Measurements from ENCODE around the gene LHX6.

LHX6 gene

GRCh38 chr9:122190597-122191381, 38.0 kb downstream of the LHX6 start:
- Histone ChIP-seq H3K4me2 (ENCODE audit: low read depth, low read length) (no peak overlapping the region), H2AFZ (ENCODE audit: low read length) (no peak overlapping the region), H3F3A (ENCODE audit: insufficient read depth, low read length) (no peaks in the 10 kb centered on the region), H3K36me3 (replicated peaks; ENCODE audit: insufficient read depth, low read length) (no peaks in the 10 kb centered on the region), H3K9ac (ENCODE audit: low read length) (no peak overlapping the region), H3K4me3 (ENCODE audit: low read length) (no peak overlapping the region), H3K27me3 (replicated peaks; ENCODE audit: insufficient read depth, low read length) (no peaks in the 10 kb centered on the region), H3K9me3 (replicated peaks; ENCODE audit: insufficient read depth, low read length) (no peaks in the 10 kb centered on the region), H3K27ac (ENCODE audit: low read length) (no peak overlapping the region), H3K9me2 (replicated peaks; ENCODE audit: insufficient read depth, low read length) (no peaks in the 10 kb centered on the region), H3K4me1 (ENCODE audit: low read length) (no peaks in the 10 kb centered on the region), H3K79me2 (ENCODE audit: low read length) (no peaks in the 10 kb centered on the region), H4K20me1 (ENCODE audit: insufficient read depth, low read length) (no peaks in the 10 kb centered on the region)
- TF ChIP-seq EZH2phosphoT487 (IDR thresholded peaks at IDR 0.05; ENCODE audit: low read length): no peak
- TF ChIP-seq, protein P1, sequence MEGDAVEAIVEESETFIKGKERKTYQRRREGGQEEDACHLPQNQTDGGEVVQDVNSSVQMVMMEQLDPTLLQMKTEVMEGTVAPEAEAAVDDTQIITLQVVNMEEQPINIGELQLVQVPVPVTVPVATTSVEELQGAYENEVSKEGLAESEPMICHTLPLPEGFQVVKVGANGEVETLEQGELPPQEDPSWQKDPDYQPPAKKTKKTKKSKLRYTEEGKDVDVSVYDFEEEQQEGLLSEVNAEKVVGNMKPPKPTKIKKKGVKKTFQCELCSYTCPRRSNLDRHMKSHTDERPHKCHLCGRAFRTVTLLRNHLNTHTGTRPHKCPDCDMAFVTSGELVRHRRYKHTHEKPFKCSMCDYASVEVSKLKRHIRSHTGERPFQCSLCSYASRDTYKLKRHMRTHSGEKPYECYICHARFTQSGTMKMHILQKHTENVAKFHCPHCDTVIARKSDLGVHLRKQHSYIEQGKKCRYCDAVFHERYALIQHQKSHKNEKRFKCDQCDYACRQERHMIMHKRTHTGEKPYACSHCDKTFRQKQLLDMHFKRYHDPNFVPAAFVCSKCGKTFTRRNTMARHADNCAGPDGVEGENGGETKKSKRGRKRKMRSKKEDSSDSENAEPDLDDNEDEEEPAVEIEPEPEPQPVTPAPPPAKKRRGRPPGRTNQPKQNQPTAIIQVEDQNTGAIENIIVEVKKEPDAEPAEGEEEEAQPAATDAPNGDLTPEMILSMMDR (IDR thresholded peaks at IDR 0.05; ENCODE audit: low read length): no peak
- TF ChIP-seq EZH2 (optimal IDR thresholded peaks at IDR 0.05; ENCODE audit: low read depth, low read length): no peak
- DNase-seq: no peak

DNA sequence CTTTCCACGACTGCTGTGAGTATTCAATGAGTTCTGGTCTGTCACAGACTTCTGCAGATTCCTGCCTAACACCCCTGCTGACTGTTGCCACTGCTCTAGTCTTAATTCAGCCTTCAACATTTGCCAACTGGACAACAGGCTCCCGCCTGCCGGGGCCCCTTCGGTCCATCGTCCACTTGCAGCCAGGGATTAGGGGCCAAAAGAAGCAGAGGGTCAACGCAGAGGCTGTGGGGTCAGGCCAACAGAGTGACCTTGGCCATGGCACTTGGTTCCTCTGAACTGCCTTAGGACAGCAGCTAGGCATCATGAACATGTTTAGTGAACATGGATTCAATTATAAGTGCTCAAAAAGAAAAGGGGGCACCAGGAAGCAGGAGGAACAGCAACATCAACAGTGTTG, 40.4 kb downstream of the LHX6 start:
- no peak for DNase-seq
- TF ChIP-seq EZH2 (optimal IDR thresholded peaks at IDR 0.05; ENCODE audit: low read depth, low read length) (no peak), EZH2phosphoT487 (IDR thresholded peaks at IDR 0.05; ENCODE audit: low read length) (no peak)
- TF ChIP-seq, protein P1 (IDR thresholded peaks at IDR 0.05; ENCODE audit: low read length): no peak
- no peaks in the 10 kb centered on the region for H3K9me2 ChIP-seq (replicated peaks; ENCODE audit: insufficient read depth, low read length)
- H3F3A ChIP-seq (ENCODE audit: insufficient read depth, low read length): no peaks in the 10 kb centered on the region
- H4K20me1 ChIP-seq (ENCODE audit: insufficient read depth, low read length): no peaks in the 10 kb centered on the region
- no peak overlapping the region for H3K27ac ChIP-seq (ENCODE audit: low read length)
- no peak overlapping the region for H3K9ac ChIP-seq (ENCODE audit: low read length)
- H3K36me3 ChIP-seq (replicated peaks; ENCODE audit: insufficient read depth, low read length): no peaks in the 10 kb centered on the region
- H3K4me2 ChIP-seq (ENCODE audit: low read depth, low read length): no peak overlapping the region
- no peak overlapping the region for H3K4me3 ChIP-seq (ENCODE audit: low read length)
- no peaks in the 10 kb centered on the region for H3K9me3 ChIP-seq (replicated peaks; ENCODE audit: insufficient read depth, low read length)
- H3K79me2 ChIP-seq (ENCODE audit: low read length): no peaks in the 10 kb centered on the region
- H2AFZ ChIP-seq (ENCODE audit: low read length): no peak overlapping the region
- no peaks in the 10 kb centered on the region; the same call in 1 of the 2 replicates for H3K27me3 ChIP-seq (replicated peaks; ENCODE audit: insufficient read depth, low read length)
- H3K4me1 ChIP-seq (ENCODE audit: low read length): no peaks in the 10 kb centered on the region

GRCh38 chr9:122186777-122187470, 41.8 kb downstream of the LHX6 start:
- Histone ChIP-seq H3K36me3 (replicated peaks; ENCODE audit: insufficient read depth, low read length) (no peaks in the 10 kb centered on the region), H4K20me1 (ENCODE audit: insufficient read depth, low read length) (no peaks in the 10 kb centered on the region), H3K9me2 (replicated peaks; ENCODE audit: insufficient read depth, low read length) (no peaks in the 10 kb centered on the region), H3K4me2 (ENCODE audit: low read depth, low read length) (no peak overlapping the region), H3K4me3 (ENCODE audit: low read length) (no peak overlapping the region), H3K27ac (ENCODE audit: low read length) (no peak overlapping the region), H3F3A (ENCODE audit: insufficient read depth, low read length) (no peaks in the 10 kb centered on the region), H2AFZ (ENCODE audit: low read length) (no peak overlapping the region), H3K79me2 (ENCODE audit: low read length) (no peaks in the 10 kb centered on the region), H3K9me3 (replicated peaks; ENCODE audit: insufficient read depth, low read length) (no peaks in the 10 kb centered on the region), H3K27me3 (replicated peaks; ENCODE audit: insufficient read depth, low read length) (no peaks in the 10 kb centered on the region; the same call in 1 of the 2 replicates), H3K9ac (ENCODE audit: low read length) (no peak overlapping the region), H3K4me1 (ENCODE audit: low read length) (no peaks in the 10 kb centered on the region)
- no peak for TF ChIP-seq EZH2phosphoT487 (IDR thresholded peaks at IDR 0.05; ENCODE audit: low read length)
- TF ChIP-seq, protein P1 (IDR thresholded peaks at IDR 0.05; ENCODE audit: low read length): no peak
- TF ChIP-seq EZH2 (optimal IDR thresholded peaks at IDR 0.05; ENCODE audit: low read depth, low read length): no peak
- no peak for DNase-seq

Measured in MM.1S (cell line).